Skeletal muscle satellite cell (primary cell): ENCODE measurements around the gene NTNG1. TPM values are rescaled to one million over a fixed set of nuclear protein-coding genes. Genes with fewer than 3 reads are reported as not detected.
"Not testable (repeated sequence)": the region's sequence is repeated elsewhere in the genome, so short reads cannot be mapped to it uniquely, and the experiment has no call there.

ENCODE experiments used
- H3K27me3 ChIP-seq: 2 replicates; pipeline ENCODE4 v1.7.0; 2013; ENCODE audit warnings: low read length; ENCODE audit not compliant: control insufficient read depth, insufficient read depth
- H3K36me3 ChIP-seq: 2 replicates; pipeline ENCODE4 v1.7.0; 2013; ENCODE audit warnings: mild to moderate bottlenecking, control low read depth, low read length; ENCODE audit not compliant: insufficient read depth
- H3K4me1 ChIP-seq: 2 replicates; pipeline ENCODE4 v1.7.0; 2013; ENCODE audit warnings: low read length; ENCODE audit not compliant: control insufficient read depth, insufficient read depth
- H3K4me2 ChIP-seq: 2 replicates; pipeline ENCODE4 v1.7.0; 2013; ENCODE audit warnings: mild to moderate bottlenecking, low read length
- H3K4me3 ChIP-seq: 2 replicates; pipeline ENCODE4 v1.7.0; 2013; ENCODE audit warnings: low read length
- H3K9ac ChIP-seq: 2 replicates; pipeline ENCODE4 v1.7.0; 2013; ENCODE audit warnings: mild to moderate bottlenecking, low read depth, low read length, moderate library complexity
- H3K9me3 ChIP-seq: replicated peaks from 2 replicates; pipeline ENCODE4 v1.7.0; 2013; ENCODE audit warnings: mild to moderate bottlenecking, control low read depth, low read length
- total RNA-seq: library from RNA; depleted of rRNA; stranded (reverse); fragments of >200 nt; gene quantifications from 2 replicates; pipeline ENCODE4 v1.2.3, GENCODE V29; 2012; rRNA removed

The NTNG1 gene
- total RNA-seq: 3.0 and 7.0 TPM in 2 replicates

GRCh38 chr1:107140703-107141490 is at the start of gene NTNG1:
TSS of gene NTNG1 (plus strand) at chr1:107141039.
- H3K4me1 ChIP-seq: peaks cover 13% of the 10 kb centered on the region
- peaks cover 3% of the 10 kb centered on the region for H3K27me3 ChIP-seq
- no peaks in the 10 kb centered on the region for H3K9me3 ChIP-seq
- peak within 1 kb of the TSS; percentile 90 for H3K4me2 ChIP-seq
- no peaks in the 10 kb centered on the region for H3K36me3 ChIP-seq
- peak within 1 kb of the TSS; percentile 46 for H3K9ac ChIP-seq
- peak within 1 kb of the TSS; percentile 64 for H3K4me3 ChIP-seq

DNA sequence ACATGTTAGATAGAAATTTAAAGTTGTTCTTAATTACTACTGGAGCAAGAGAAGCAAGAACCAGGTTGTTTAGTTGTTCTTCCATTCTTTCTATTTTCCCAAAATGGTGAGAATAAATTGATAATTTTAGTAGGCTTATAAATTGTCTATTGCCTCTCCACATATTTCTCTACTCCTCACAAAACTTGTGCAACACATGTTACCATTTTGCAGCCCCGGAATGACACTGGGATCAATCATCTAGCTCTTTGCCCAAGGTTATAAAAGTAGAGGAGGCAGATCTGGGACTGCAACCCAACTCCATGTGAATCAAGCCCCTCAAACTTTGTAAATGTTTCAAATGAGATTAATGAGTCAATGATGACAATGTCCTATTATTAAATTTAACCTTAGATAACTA is 49.4 kb upstream of the NTNG1 start:
- Histone ChIP-seq H3K36me3 (no peaks in the 10 kb centered on the region), H3K9me3 (no peaks in the 10 kb centered on the region), H3K4me3 (no peak overlapping the region), H3K27me3 (no peaks in the 10 kb centered on the region), H3K4me1 (no peaks in the 10 kb centered on the region), H3K4me2 (no peak overlapping the region), H3K9ac (no peak overlapping the region)

- H3K4me2 ChIP-seq, H3K4me1 ChIP-seq, H3K9me3 ChIP-seq, H3K27me3 ChIP-seq, H3K9ac ChIP-seq, H3K36me3 ChIP-seq, H3K4me3 ChIP-seq: not testable (repeated sequence)
Measured at GRCh38 chr1:107093395-107093794, 47.4 kb upstream of the NTNG1 start.

GRCh38 chr1:107095647-107096046 is 45.2 kb upstream of the NTNG1 start:
- Histone ChIP-seq H3K9ac (no peak overlapping the region), H3K4me1 (no peaks in the 10 kb centered on the region), H3K4me2 (no peak overlapping the region), H3K27me3 (no peaks in the 10 kb centered on the region), H3K9me3 (no peaks in the 10 kb centered on the region), H3K4me3 (no peak overlapping the region), H3K36me3 (no peaks in the 10 kb centered on the region)

GRCh38 chr1:107096690-107097089 is 44.1 kb upstream of the NTNG1 start:
- Histone ChIP-seq H3K36me3 (no peaks in the 10 kb centered on the region), H3K4me3 (no peak overlapping the region), H3K4me2 (no peak overlapping the region), H3K9ac (no peak overlapping the region), H3K27me3 (no peaks in the 10 kb centered on the region), H3K4me1 (no peaks in the 10 kb centered on the region), H3K9me3 (no peaks in the 10 kb centered on the region)

DNA sequence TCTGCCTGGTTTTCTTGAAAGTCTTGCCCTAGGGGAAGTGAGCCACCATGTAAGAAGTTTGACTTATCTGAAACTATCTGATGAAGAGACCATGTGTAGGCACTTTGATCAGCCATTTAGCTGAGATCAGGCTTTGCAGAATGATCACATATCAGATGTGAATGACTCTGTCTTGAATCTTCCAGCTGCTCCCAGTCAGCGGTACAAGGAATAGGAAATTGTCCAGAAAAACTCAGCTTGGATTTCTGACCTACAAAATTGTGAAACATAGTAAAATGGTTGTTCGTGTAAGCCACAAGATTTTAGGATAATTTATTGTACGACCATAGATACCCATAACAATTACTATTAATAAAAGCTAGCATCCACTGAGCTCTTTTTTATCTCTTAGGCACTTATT is 41.9 kb upstream of the NTNG1 start:
- no peak overlapping the region for H3K4me2 ChIP-seq
- no peak overlapping the region for H3K9ac ChIP-seq
- no peaks in the 10 kb centered on the region for H3K36me3 ChIP-seq
- H3K4me3 ChIP-seq: no peak overlapping the region
- no peaks in the 10 kb centered on the region for H3K27me3 ChIP-seq
- H3K4me1 ChIP-seq: no peaks in the 10 kb centered on the region
- no peaks in the 10 kb centered on the region for H3K9me3 ChIP-seq

- no peaks in the 10 kb centered on the region for H3K4me1 ChIP-seq
- H3K36me3 ChIP-seq: no peaks in the 10 kb centered on the region
- H3K9ac ChIP-seq: no peak overlapping the region
- no peak overlapping the region for H3K4me3 ChIP-seq
- no peaks in the 10 kb centered on the region for H3K9me3 ChIP-seq
- H3K4me2 ChIP-seq: no peak overlapping the region
- no peaks in the 10 kb centered on the region for H3K27me3 ChIP-seq
Measured at GRCh38 chr1:107100331-107100984, 40.4 kb upstream of the NTNG1 start.

GRCh38 chr1:107105914-107106313 is 34.9 kb upstream of the NTNG1 start:
- H3K4me1 ChIP-seq: no peaks in the 10 kb centered on the region
- H3K9ac ChIP-seq: no peak overlapping the region
- H3K4me3 ChIP-seq: no peak overlapping the region
- no peak overlapping the region for H3K4me2 ChIP-seq
- no peaks in the 10 kb centered on the region for H3K27me3 ChIP-seq
- no peaks in the 10 kb centered on the region for H3K9me3 ChIP-seq
- no peaks in the 10 kb centered on the region for H3K36me3 ChIP-seq

DNA sequence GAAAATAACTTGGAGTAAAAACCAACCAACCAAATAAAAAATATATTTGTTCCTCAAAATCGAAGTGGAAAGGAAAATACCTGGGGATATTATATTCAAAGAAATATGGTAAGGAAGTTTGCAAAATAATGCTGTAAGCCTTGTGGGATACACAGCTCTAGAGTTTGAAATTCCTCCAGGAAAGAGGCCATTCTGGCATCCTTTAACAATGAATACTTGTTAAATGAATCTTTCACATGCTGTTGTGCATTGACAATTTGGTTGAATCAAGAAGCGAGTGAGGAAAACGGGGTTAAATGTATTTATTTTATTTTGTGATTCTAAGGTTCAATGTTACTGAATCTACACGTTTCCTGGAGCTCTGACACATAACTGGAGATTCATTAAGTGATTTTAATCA is 30.5 kb upstream of the NTNG1 start:
- H3K9ac ChIP-seq: no peak overlapping the region
- H3K4me2 ChIP-seq: no peak overlapping the region
- H3K4me3 ChIP-seq: no peak overlapping the region
- no peaks in the 10 kb centered on the region for H3K9me3 ChIP-seq
- no peaks in the 10 kb centered on the region for H3K4me1 ChIP-seq
- no peaks in the 10 kb centered on the region for H3K36me3 ChIP-seq
- no peaks in the 10 kb centered on the region for H3K27me3 ChIP-seq

DNA sequence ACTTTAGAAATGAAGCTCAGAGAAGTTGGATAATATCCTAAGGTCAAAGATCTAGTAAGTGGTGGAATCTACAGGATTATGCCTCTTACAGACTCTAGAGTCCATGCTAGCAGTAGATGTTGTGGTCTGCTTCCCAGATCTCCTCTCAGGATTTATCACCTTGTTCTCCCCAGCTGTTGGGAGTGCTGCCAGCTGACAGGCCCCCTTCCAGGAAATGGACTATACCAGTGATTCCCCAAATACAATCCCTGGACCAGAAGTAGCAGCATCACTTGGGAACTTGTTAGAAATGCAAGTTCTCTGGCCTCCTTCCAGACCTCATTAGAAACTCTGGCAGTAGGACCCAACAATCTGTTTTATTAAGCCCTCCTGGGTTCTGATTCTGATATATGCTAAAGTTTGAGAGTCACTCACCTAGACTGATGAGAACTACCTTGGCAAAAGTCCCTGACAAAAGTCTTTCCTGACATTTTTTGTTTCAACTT is 24.5 kb upstream of the NTNG1 start:
- H3K4me2 ChIP-seq: no peak overlapping the region
- H3K9ac ChIP-seq: no peak overlapping the region
- no peaks in the 10 kb centered on the region for H3K9me3 ChIP-seq
- H3K4me1 ChIP-seq: no peaks in the 10 kb centered on the region
- no peaks in the 10 kb centered on the region for H3K27me3 ChIP-seq
- no peak overlapping the region for H3K4me3 ChIP-seq
- H3K36me3 ChIP-seq: no peaks in the 10 kb centered on the region

- Histone ChIP-seq H3K9ac (no peak overlapping the region), H3K9me3 (no peaks in the 10 kb centered on the region), H3K4me3 (no peak overlapping the region), H3K4me1 (no peaks in the 10 kb centered on the region), H3K36me3 (no peaks in the 10 kb centered on the region), H3K4me2 (no peak overlapping the region), H3K27me3 (no peaks in the 10 kb centered on the region)
Measured at GRCh38 chr1:107122225-107122624, 18.6 kb upstream of the NTNG1 start.

GRCh38 chr1:107123741-107124140 is 17.1 kb upstream of the NTNG1 start:
- no peaks in the 10 kb centered on the region for H3K27me3 ChIP-seq
- no peak overlapping the region for H3K4me3 ChIP-seq
- H3K4me1 ChIP-seq: no peaks in the 10 kb centered on the region
- no peak overlapping the region for H3K4me2 ChIP-seq
- H3K9me3 ChIP-seq: no peaks in the 10 kb centered on the region
- H3K9ac ChIP-seq: no peak overlapping the region
- no peaks in the 10 kb centered on the region for H3K36me3 ChIP-seq
